Pancreas (tissue), 10 donors: ENCODE data around the gene ETF1. TPM values are rescaled to one million over a fixed set of nuclear protein-coding genes. Genes with fewer than 3 reads are reported as not detected.

Source experiments
- ATAC-seq, 4 donors: fragments of 200-7000 bp; cut with Tn5 transposase; one replicate each; pipeline versions ENCODE4 v1.8.0 to v1.9.1; 2020; ENCODE audit warnings: mild to moderate bottlenecking in 4 of 4, moderate library complexity in 4 of 4
- DNase-seq, 6 donors: peaks; one replicate each; pipeline ENCODE4 v3.0.0-alpha.2; 2020
- FAIRE-seq: peaks from 2 replicates; lab custom pipeline; 2012; peaks lifted over from hg19 to GRCh38; lab: Jason Lieb, UNC
- H3K27ac ChIP-seq, 4 donors: fragments of 200-600 bp; sonication (generic); 1 replicate in 3 of 4; 2 replicates in 1 of 4; pipeline versions ENCODE4 v1.5.0 to v1.8.0; 2020
- H3K27me3 ChIP-seq, 4 donors: fragments of 200-600 bp; one replicate each; pipeline ENCODE4 v1.8.0; 2021
- H3K36me3 ChIP-seq, 3 donors: fragments of 200-600 bp; sonication (generic) in 1 of 3; one replicate each; pipeline versions ENCODE4 v1.5.0 to v1.8.0; 2020 to 2021
- H3K4me1 ChIP-seq, 3 donors: fragments of 200-600 bp; one replicate each; pipeline ENCODE4 v1.8.0; 2021
- H3K4me3 ChIP-seq, 4 donors: fragments of 200-600 bp; sonication (generic) in 2 of 4; one replicate each; pipeline versions ENCODE4 v1.5.0 to v1.8.0; 2020 to 2021
- H3K9me3 ChIP-seq, 4 donors: fragments of 200-600 bp; one replicate each; pipeline ENCODE4 v1.8.0; 2021
- WGBS, 2 donors: extraction: QIAGEN DNeasy Blood & Tissue Kit; methylation state at CpG; one replicate each; pipeline ENCODE4 v1.1.7; 2013; 5-methylcytosine and 5-hydroxymethylcytosine counted together
- intact Hi-C, 3 donors: fragments of 100-400 bp; cut with DNase I; formaldehyde crosslinking; loops; one replicate each; pipeline versions ENCODE4 v1.11.1 to v1.14.2; 2022
- polyA plus RNA-seq, 2 donors: library from polyadenylated mRNA; stranded (reverse); fragments of 200-250 nt; gene quantifications; one replicate each; pipeline ENCODE4 v1.2.3, GENCODE V29; 2013
- total RNA-seq, 6 donors: library from RNA; stranded (reverse); fragmentation: NEBNext Ultra II Directional in 4 of 6; extraction: Animal tissue kit (Norgen Biotek cat#: 25700) in 4 of 6; gene quantifications; one replicate each; pipeline versions ENCODE4 v1.2.1 to v1.2.4, GENCODE V29; 2021 to 2023
- TF ChIP-seq, protein P1 (sequence below), 4 donors: fragments of 200-600 bp; sonication (generic) in 3 of 4; IDR thresholded peaks; one replicate each; pipeline versions ENCODE4 v1.5.0 to v1.8.0; 2021; ENCODE audit warnings: antibody characterized with exemption in 4 of 4
- donor health status: healthy with polysubstance abuse.
- donor health status: DM: no; HTN: no; CAD: no; lungs with moderate emphysema.
- donor health status: DM: no; HTN: no; CAD: no.
- donor health status: control.
- donor health status: control.
- donor health status: Bipolar disorder and iron deficiency.
- donor health status: DM: yes; HTN: yes; CAD: no.
- donor health status: DM: no; HTN: no; CAD: no.
- donor health status: DM: no; HTN: no; CAD: no.
- donor health status: DM: yes; HTN: yes; CAD: no.

ETF1 gene
- total and polyA plus RNA-seq, 8 donors: 14.7 to 54.0 (median 33.8) TPM

DNA sequence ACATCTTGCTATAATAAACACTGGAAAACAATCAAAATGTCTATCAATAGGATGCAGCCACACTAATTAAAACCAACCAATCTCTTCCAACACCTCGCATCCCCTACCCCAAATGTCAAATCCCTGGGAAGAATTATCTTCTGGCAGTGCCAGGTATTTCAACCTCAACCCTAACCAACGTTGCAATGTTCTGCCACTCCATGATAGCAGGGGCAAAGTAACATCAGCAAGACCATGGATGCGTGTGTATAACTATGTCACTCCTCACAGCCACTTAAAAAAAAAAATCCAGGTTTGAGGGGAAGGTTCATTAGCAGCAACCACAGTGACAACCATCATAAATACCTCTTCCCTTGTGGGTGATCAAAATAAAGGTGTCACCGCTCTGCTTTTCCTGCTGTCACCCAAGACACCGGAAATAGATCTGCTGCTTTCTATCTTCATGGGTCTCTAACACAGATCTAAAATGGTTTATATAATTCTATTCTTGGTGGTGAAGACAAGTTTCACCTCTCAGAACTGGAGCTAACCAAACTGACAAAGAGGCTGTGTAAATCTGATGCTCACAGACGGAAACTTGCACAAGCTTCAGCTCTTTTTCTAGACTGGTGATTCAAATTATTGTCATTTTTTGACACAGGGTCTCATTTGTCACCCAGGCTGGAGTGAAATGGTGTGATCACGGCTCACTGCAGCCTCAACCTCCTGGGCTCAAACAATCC is 22.2 kb upstream of the ETF1 start:
- H3K36me3 ChIP-seq: peaks cover 10 to 82% (median 39%) of the 10 kb centered on the region in 3 donors
- H3K27me3 ChIP-seq: no peaks in the 10 kb centered on the region
- TF ChIP-seq, protein P1, sequence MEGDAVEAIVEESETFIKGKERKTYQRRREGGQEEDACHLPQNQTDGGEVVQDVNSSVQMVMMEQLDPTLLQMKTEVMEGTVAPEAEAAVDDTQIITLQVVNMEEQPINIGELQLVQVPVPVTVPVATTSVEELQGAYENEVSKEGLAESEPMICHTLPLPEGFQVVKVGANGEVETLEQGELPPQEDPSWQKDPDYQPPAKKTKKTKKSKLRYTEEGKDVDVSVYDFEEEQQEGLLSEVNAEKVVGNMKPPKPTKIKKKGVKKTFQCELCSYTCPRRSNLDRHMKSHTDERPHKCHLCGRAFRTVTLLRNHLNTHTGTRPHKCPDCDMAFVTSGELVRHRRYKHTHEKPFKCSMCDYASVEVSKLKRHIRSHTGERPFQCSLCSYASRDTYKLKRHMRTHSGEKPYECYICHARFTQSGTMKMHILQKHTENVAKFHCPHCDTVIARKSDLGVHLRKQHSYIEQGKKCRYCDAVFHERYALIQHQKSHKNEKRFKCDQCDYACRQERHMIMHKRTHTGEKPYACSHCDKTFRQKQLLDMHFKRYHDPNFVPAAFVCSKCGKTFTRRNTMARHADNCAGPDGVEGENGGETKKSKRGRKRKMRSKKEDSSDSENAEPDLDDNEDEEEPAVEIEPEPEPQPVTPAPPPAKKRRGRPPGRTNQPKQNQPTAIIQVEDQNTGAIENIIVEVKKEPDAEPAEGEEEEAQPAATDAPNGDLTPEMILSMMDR (IDR thresholded peaks at IDR 0.05): no peak
- ATAC-seq: no peak
- no peaks in the 10 kb centered on the region for H3K9me3 ChIP-seq
- 81 to 83% methylated on average over 7 of the region's 7 CpGs for WGBS, 2 donors
- no peaks in the 10 kb centered on the region for H3K4me1 ChIP-seq
- no peak overlapping the region for H3K27ac ChIP-seq
- no peak overlapping the region for H3K4me3 ChIP-seq
- intact Hi-C loops: no loop called here
- FAIRE-seq: no peak
- DNase-seq: no peak

DNA sequence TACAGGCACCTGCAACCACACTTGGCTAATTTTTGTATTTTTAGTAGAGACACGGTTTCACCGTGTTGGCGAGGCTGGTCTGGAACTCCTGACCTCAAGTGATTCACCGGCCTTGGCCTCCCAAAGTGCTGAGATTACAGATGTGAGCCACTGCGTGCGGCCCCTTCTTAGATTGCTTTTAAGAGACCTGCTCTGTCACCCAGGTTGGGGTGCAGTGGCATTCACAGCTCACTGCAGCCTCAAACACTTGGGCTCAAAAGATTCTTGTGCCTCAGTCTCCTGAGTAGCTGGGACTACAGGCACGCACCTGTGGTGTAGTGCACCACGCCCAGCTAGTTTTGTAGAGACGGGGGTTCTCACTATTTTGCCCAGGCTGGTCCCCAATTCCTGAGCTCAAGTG is 21.2 kb upstream of the ETF1 start:
- WGBS, 2 donors: 73 to 75% methylated on average over 9 of the region's 9 CpGs
- DNase-seq: no peak
- Histone ChIP-seq H3K36me3 (peaks cover 10 to 84% (median 34%) of the 10 kb centered on the region in 3 donors), H3K4me3 (no peak overlapping the region), H3K9me3 (no peaks in the 10 kb centered on the region), H3K27ac (no peak overlapping the region), H3K4me1 (no peaks in the 10 kb centered on the region), H3K27me3 (no peaks in the 10 kb centered on the region)
- FAIRE-seq: no peak
- ATAC-seq: no peak
- intact Hi-C loops: no loop called here
- TF ChIP-seq, protein P1 (IDR thresholded peaks at IDR 0.05): no peak

DNA sequence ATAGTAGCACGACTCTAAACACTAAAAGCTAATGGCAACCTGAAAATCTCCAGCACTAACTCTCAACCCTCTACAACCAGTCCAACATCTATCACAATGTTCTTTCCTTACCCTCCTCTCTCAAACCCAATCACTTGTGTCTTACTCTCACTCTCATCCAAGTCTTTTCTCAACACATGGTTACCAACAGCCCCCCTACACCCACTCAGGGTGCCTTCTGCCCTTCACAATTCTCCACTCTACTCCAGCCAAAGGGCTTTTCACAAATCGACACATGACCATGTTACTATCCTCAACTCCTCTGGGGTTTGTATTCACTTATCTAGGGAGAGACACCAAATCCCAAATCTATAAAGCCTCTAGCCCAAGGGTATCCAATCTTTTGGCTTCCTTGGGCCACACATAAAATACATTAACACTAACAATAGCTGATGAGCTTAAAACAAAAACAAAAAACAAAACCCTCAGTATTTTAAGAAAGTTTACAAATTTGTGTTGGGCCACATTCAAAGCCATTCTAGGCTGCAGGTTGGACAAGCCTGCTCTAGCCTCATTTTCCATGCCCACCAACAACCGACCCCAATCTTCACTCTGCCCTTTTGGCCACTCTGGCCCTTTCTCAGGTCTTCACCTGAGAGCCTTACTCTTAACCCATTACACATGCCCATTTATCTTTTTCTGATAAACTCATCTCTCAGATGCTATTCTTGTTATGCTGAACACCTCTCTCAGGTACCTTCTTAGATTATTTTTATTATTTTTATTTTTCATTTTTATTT is 20.5 kb upstream of the ETF1 start:
- no peak for FAIRE-seq
- peaks cover 5 to 83% (median 27%) of the 10 kb centered on the region in 3 donors for H3K36me3 ChIP-seq
- H3K4me3 ChIP-seq: no peak overlapping the region
- DNase-seq: no peak
- intact Hi-C loops: no loop called here
- no peaks in the 10 kb centered on the region for H3K9me3 ChIP-seq
- H3K4me1 ChIP-seq: no peaks in the 10 kb centered on the region
- no peak for ATAC-seq
- H3K27me3 ChIP-seq: no peaks in the 10 kb centered on the region
- no peak overlapping the region for H3K27ac ChIP-seq
- 65 to 78% methylated on average over 3 of the region's 3 CpGs for WGBS, 2 donors
- TF ChIP-seq, protein P1 (IDR thresholded peaks at IDR 0.05): no peak

DNA sequence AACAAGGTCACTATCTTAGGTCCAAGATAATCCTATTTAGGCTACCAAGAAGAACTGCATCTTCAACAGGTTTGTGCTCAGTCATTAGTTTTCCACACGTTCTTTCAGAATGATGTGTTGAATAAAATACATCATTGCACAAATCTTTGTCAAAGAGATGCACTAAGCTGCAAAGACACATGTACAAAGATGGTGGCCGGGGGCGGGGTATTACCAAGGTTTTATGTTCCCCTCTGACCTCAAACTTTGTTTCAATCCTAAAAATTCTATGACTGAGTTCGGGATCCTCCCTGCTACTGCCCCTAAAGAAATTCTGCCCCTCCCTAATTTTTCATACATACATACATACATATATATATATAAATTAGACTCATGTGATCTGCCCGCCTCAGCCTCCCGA is 17.9 kb upstream of the ETF1 start:
- TF ChIP-seq, protein P1 (IDR thresholded peaks at IDR 0.05): no peak
- H3K36me3 ChIP-seq: peaks cover 4 to 83% (median 29%) of the 10 kb centered on the region in 3 donors
- H3K4me3 ChIP-seq: no peak overlapping the region
- H3K9me3 ChIP-seq: no peaks in the 10 kb centered on the region
- ATAC-seq (no peak), FAIRE-seq (no peak), DNase-seq (no peak)
- no peaks in the 10 kb centered on the region for H3K27me3 ChIP-seq
- 92 to 93% methylated on average over 6 of the region's 6 CpGs for WGBS, 2 donors
- H3K27ac ChIP-seq: no peak overlapping the region
- intact Hi-C loops: no loop called here
- H3K4me1 ChIP-seq: no peaks in the 10 kb centered on the region
